K562 (cell line): Measurements from ENCODE around the gene SKIL.

Source experiments
- AFF4 ChIP-seq: sonication (generic); formaldehyde crosslinking; IDR thresholded peaks from 2 replicates; pipeline ENCODE4 v1.8.0; 2023; ENCODE audit warnings: mild to moderate bottlenecking, missing genetic modification reagents
- ARNT ChIP-seq, 2 experiments: fragments of 450-650 bp; IDR thresholded peaks; 2 replicates each; pipeline ENCODE4 v1.6.1; 2016; ENCODE audit warnings: mild to moderate bottlenecking in 1 of 2
- BHLHE40 ChIP-seq: IDR thresholded peaks from 2 replicates; pipeline ENCODE4 v1.6.1; 2011; ENCODE audit warnings: low read length, improper control_type of control experiment
- CTCF ChIP-seq, 3 experiments: IDR thresholded peaks in 2 of 3; conservative IDR thresholded peaks in 1 of 3; 2 replicates each; pipeline ENCODE4 v1.5.1; 2011 to 2012; ENCODE audit warnings: low read length in 3 of 3, mild to moderate bottlenecking in 3 of 3, control low read depth in 2 of 3, improper control_type of control experiment in 1 of 3, inconsistent platforms in 1 of 3, low read depth in 1 of 3, mixed read lengths in 1 of 3, moderate library complexity in 1 of 3; ENCODE audit not compliant: insufficient read depth in 2 of 3
- DPF2 ChIP-seq: fragments of 450-650 bp; IDR thresholded peaks from 2 replicates; pipeline ENCODE4 v1.6.1; 2016
- ESRRA ChIP-seq: fragments of 450-650 bp; IDR thresholded peaks from 2 replicates; pipeline ENCODE4 v1.6.1; 2014; ENCODE audit warnings: low read depth, mild to moderate bottlenecking, moderate library complexity, borderline replicate concordance
- FOXA3 ChIP-seq, 2 experiments: fragments of 450-650 bp in 1 of 2; sonication (generic) in 1 of 2; formaldehyde crosslinking; IDR thresholded peaks in 1 of 2; conservative IDR thresholded peaks in 1 of 2; 2 replicates each; pipeline versions ENCODE4 v1.4.0 to v1.8.0; 2020 to 2022; ENCODE audit warnings: mild to moderate bottlenecking in 2 of 2, missing genetic modification reagents in 1 of 2
- HCFC1 ChIP-seq: IDR thresholded peaks from 2 replicates; pipeline ENCODE4 v1.6.1; 2012; ENCODE audit warnings: low read depth, low read length, improper control_type of control experiment
- KLF16 ChIP-seq: IDR thresholded peaks from 2 replicates; pipeline ENCODE4 v1.6.1; 2016; ENCODE audit warnings: antibody characterized with exemption
- MXI1 ChIP-seq: IDR thresholded peaks from 2 replicates; pipeline ENCODE4 v1.6.1; 2011; ENCODE audit warnings: low read depth, mild to moderate bottlenecking, improper control_type of control experiment, low read length
- PRDM10 ChIP-seq: fragments of 450-650 bp; IDR thresholded peaks from 2 replicates; pipeline ENCODE4 v1.6.1; 2018; ENCODE audit not compliant: partially characterized antibody
- ZFX ChIP-seq: sonication (generic); formaldehyde crosslinking; IDR thresholded peaks from 2 replicates; pipeline ENCODE4 v1.8.0; 2022; ENCODE audit warnings: mild to moderate bottlenecking, missing genetic modification reagents, moderate library complexity
- ZNF764 ChIP-seq: fragments of 250-450 bp; sonication (Bioruptor Pico); IDR thresholded peaks from 2 replicates; pipeline ENCODE4 v1.4.0; 2020; ENCODE audit warnings: low read depth, mild to moderate bottlenecking, moderate library complexity

- TF ChIP-seq CTCF (IDR thresholded peaks at IDR 0.05 in 2 of 3, conservative IDR thresholded peaks at IDR 0.05 in 1 of 3; ENCODE audit: insufficient read depth in 2 of 3, low read depth in 1 of 3, low read length in 3 of 3) (no peak), KLF16 (no peak), ZNF764 (CRISPR knock-in tag) (no peak), PRDM10 (no peak), ESRRA (no peak), FOXA3 (CRISPR knock-in tag; conservative IDR thresholded peaks at IDR 0.05 in 1 of 2, IDR thresholded peaks at IDR 0.05 in 1 of 2) (no peak), MXI1 (no peak), BHLHE40 (no peak), ZFX (CRISPR knock-in tag) (no peak), HCFC1 (no peak), AFF4 (CRISPR knock-in tag) (no peak), DPF2 (no peak), ARNT (IDR thresholded peaks at IDR 0.05) (no peak)
These were observed 4.6 kb upstream of the SKIL start for GRCh38 chr3:170352936-170353335.
